GM18873 (cell line): Measurements from ENCODE around the gene THUMPD2.

Source experiments
- ATAC-seq: cut with Tn5 transposase; IDR thresholded peaks from one replicate; pipeline ENCODE4 v1.9.1; 2021; ENCODE audit warnings: mild to moderate bottlenecking, moderate library complexity, moderate number of reproducible peaks; ENCODE audit not compliant: unreplicated experiment, low FRiP score

The THUMPD2 gene

GRCh38 chr2:39686456-39686855 lies 92.6 kb downstream of the THUMPD2 start:
- ATAC-seq = no peak
